Stomach smooth muscle (tissue), 2 donors: ENCODE data around the gene UBD.

Experiments used
- H3K27ac ChIP-seq: one replicate; pipeline ENCODE4 v1.7.0; 2013; ENCODE audit warnings: mild to moderate bottlenecking, low read length, inconsistent platforms
- H3K27me3 ChIP-seq, 2 donors: one replicate each; pipeline ENCODE4 v1.7.0; 2013; ENCODE audit warnings: low read length in 2 of 2; ENCODE audit not compliant: insufficient read depth in 2 of 2, control insufficient read depth in 1 of 2
- H3K36me3 ChIP-seq, 2 donors: one replicate each; pipeline ENCODE4 v1.7.0; 2013; ENCODE audit warnings: low read length in 2 of 2; ENCODE audit not compliant: control insufficient read depth in 2 of 2, insufficient read depth in 2 of 2
- H3K4me1 ChIP-seq: one replicate; pipeline ENCODE4 v1.7.0; 2013; ENCODE audit warnings: low read length; ENCODE audit not compliant: control insufficient read depth, insufficient read depth
- H3K4me3 ChIP-seq, 2 donors: one replicate each; pipeline ENCODE4 v1.7.0; 2013; ENCODE audit warnings: low read length in 2 of 2
- H3K9ac ChIP-seq, 2 donors: one replicate each; pipeline ENCODE4 v1.7.0; 2013; ENCODE audit warnings: low read length in 2 of 2, mild to moderate bottlenecking in 1 of 2
- H3K9me3 ChIP-seq, 2 donors: one replicate each; pipeline ENCODE4 v1.7.0; 2013; ENCODE audit warnings: low read length in 2 of 2; ENCODE audit not compliant: control insufficient read depth in 2 of 2
- donor health status: healthy.
- donor health status: Pancreatic carcinoma.

UBD gene

GRCh38 chr6:29590218-29590808, 30.8 kb upstream of the UBD start:
- no peaks in the 10 kb centered on the region for H3K9me3 ChIP-seq
- no peak overlapping the region for H3K9ac ChIP-seq
- H3K4me1 ChIP-seq: peaks cover 7% of the 10 kb centered on the region
- peaks cover 0 to 2% of the 10 kb centered on the region in 2 donors for H3K27me3 ChIP-seq
- no peak overlapping the region for H3K27ac ChIP-seq
- no peaks in the 10 kb centered on the region for H3K36me3 ChIP-seq
- no peak overlapping the region for H3K4me3 ChIP-seq

- H3K4me1 ChIP-seq: peaks cover 7% of the 10 kb centered on the region
- no peak overlapping the region for H3K9ac ChIP-seq
- H3K9me3 ChIP-seq: no peaks in the 10 kb centered on the region
- no peak overlapping the region for H3K4me3 ChIP-seq
- no peaks in the 10 kb centered on the region for H3K36me3 ChIP-seq
- no peak overlapping the region for H3K27ac ChIP-seq
- H3K27me3 ChIP-seq: peaks cover 0 to 2% of the 10 kb centered on the region in 2 donors
Observed at GRCh38 chr6:29589423-29590048, 30.0 kb upstream of the UBD start.

GRCh38 chr6:29584821-29585220, 25.3 kb upstream of the UBD start, which contains the start of gene OR2H2:
Gene OR2H2, plus strand, starts transcription at chr6:29585121. Its CDS starts 2,824 bp downstream, at chr6:29587945.
- no peaks in the 10 kb centered on the region for H3K9me3 ChIP-seq
- H3K27me3 ChIP-seq: peaks cover 4 to 10% of the 10 kb centered on the region in 2 donors
- H3K36me3 ChIP-seq: no peaks in the 10 kb centered on the region
- no peak within 1 kb of the TSS for H3K27ac ChIP-seq
- no peak within 1 kb of the TSS for H3K9ac ChIP-seq
- H3K4me1 ChIP-seq: no peaks in the 10 kb centered on the region
- H3K4me3 ChIP-seq: no peak within 1 kb of the TSS

- Histone ChIP-seq H3K9ac (no peak overlapping the region), H3K9me3 (no peaks in the 10 kb centered on the region), H3K4me3 (no peak overlapping the region), H3K36me3 (no peaks in the 10 kb centered on the region), H3K4me1 (no peaks in the 10 kb centered on the region), H3K27me3 (peaks cover 4 to 12% of the 10 kb centered on the region in 2 donors), H3K27ac (no peak overlapping the region)
Observed at GRCh38 chr6:29577544-29577943, 18.0 kb upstream of the UBD start.

DNA sequence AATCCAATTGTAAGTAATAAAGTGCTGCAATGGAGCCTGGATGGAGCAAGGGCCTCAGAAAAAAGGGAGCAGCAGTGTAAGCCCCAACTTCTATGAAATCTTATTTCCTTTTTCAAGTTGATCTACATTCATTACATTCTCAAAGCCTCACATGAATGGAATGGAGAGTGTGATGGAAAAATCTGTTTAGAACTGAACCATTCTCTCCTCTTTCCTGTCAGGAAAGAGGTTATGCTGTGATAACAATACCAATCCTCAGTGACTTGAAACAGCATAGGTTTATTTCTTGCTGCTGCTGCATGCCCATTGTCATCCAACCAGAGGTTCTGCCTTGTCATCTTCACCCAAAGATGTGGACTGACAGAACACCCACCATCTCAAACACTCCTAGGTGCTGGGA, 16.5 kb upstream of the UBD start:
- H3K4me1 ChIP-seq: no peaks in the 10 kb centered on the region
- no peaks in the 10 kb centered on the region for H3K9me3 ChIP-seq
- H3K4me3 ChIP-seq: no peak overlapping the region
- no peaks in the 10 kb centered on the region for H3K36me3 ChIP-seq
- H3K9ac ChIP-seq: no peak overlapping the region
- H3K27me3 ChIP-seq: peaks cover 6 to 12% of the 10 kb centered on the region in 2 donors
- no peak overlapping the region for H3K27ac ChIP-seq

GRCh38 chr6:29567991-29568390, 8.5 kb upstream of the UBD start:
- no peaks in the 10 kb centered on the region for H3K9me3 ChIP-seq
- H3K27ac ChIP-seq: no peak overlapping the region
- no peak overlapping the region for H3K9ac ChIP-seq
- no peaks in the 10 kb centered on the region for H3K4me1 ChIP-seq
- H3K4me3 ChIP-seq: no peak overlapping the region
- H3K36me3 ChIP-seq: no peaks in the 10 kb centered on the region
- H3K27me3 ChIP-seq: peaks cover 0 to 2% of the 10 kb centered on the region in 2 donors

- Histone ChIP-seq H3K4me1 (no peaks in the 10 kb centered on the region), H3K27ac (no peak overlapping the region), H3K9me3 (no peaks in the 10 kb centered on the region), H3K36me3 (no peaks in the 10 kb centered on the region), H3K27me3 (peaks cover 0 to 2% of the 10 kb centered on the region in 2 donors), H3K9ac (no peak overlapping the region), H3K4me3 (no peak overlapping the region)
Observed at GRCh38 chr6:29567541-29567940, 8.0 kb upstream of the UBD start.

GRCh38 chr6:29566856-29567255, 7.3 kb upstream of the UBD start:
- Histone ChIP-seq H3K4me3 (no peak overlapping the region), H3K4me1 (no peaks in the 10 kb centered on the region), H3K36me3 (no peaks in the 10 kb centered on the region), H3K9ac (no peak overlapping the region), H3K27ac (no peak overlapping the region), H3K27me3 (peaks cover 0 to under 1% of the 10 kb centered on the region in 2 donors), H3K9me3 (no peaks in the 10 kb centered on the region)

- no peak overlapping the region for H3K27ac ChIP-seq
- no peak overlapping the region for H3K4me3 ChIP-seq
- H3K4me1 ChIP-seq: no peaks in the 10 kb centered on the region
- no peaks in the 10 kb centered on the region for H3K9me3 ChIP-seq
- no peak overlapping the region for H3K9ac ChIP-seq
- no peaks in the 10 kb centered on the region for H3K36me3 ChIP-seq
- no peaks in the 10 kb centered on the region for H3K27me3 ChIP-seq
Observed at GRCh38 chr6:29564875-29565274, 5.3 kb upstream of the UBD start.

GRCh38 chr6:29563435-29563965, 4.0 kb upstream of the UBD start:
- H3K27me3 ChIP-seq: no peaks in the 10 kb centered on the region
- no peaks in the 10 kb centered on the region for H3K36me3 ChIP-seq
- H3K4me3 ChIP-seq: no peak overlapping the region
- no peaks in the 10 kb centered on the region for H3K4me1 ChIP-seq
- no peak overlapping the region for H3K9ac ChIP-seq
- H3K27ac ChIP-seq: no peak overlapping the region
- no peaks in the 10 kb centered on the region for H3K9me3 ChIP-seq

DNA sequence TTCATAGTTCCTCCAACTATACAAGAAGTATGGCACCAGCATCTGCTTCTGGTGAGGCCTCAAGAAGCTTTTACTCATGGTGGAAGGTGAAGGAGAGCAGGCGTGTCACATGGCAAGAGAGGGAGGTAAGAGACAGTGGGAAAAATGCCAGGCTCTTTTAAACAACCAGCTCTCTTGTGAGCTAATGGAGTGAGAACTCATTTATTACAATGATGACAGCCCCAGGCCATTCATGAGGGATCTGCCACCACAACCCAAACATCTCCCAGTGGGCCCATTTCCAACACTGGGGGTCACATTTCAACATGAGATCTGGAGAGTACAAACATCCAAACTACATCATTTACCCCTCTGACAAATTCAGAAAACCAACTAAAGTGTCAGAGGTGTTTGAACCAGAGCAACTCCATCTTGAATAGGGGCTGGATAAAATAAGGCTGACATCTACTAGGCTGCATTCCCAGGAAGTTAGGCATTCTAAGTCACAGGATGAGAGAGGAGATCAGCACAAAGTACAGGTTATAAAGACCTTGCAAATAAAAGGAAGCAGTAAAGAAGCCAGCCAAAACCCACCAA, 2.2 kb upstream of the UBD start:
- no peak overlapping the region for H3K27ac ChIP-seq
- no peaks in the 10 kb centered on the region for H3K36me3 ChIP-seq
- H3K9me3 ChIP-seq: no peaks in the 10 kb centered on the region
- no peak overlapping the region for H3K9ac ChIP-seq
- H3K4me1 ChIP-seq: no peaks in the 10 kb centered on the region
- H3K4me3 ChIP-seq: no peak overlapping the region
- H3K27me3 ChIP-seq: peaks cover 0 to 4% of the 10 kb centered on the region in 2 donors
